Measurements from ENCODE around the gene SLC38A8. TPM values are rescaled to one million over a fixed set of nuclear protein-coding genes. Genes with fewer than 3 reads are reported as not detected.

SLC38A8 gene
- polyA plus RNA-seq, 2 of the 4 experiments (the other 2 are of a cell fraction) = not detected

DNA sequence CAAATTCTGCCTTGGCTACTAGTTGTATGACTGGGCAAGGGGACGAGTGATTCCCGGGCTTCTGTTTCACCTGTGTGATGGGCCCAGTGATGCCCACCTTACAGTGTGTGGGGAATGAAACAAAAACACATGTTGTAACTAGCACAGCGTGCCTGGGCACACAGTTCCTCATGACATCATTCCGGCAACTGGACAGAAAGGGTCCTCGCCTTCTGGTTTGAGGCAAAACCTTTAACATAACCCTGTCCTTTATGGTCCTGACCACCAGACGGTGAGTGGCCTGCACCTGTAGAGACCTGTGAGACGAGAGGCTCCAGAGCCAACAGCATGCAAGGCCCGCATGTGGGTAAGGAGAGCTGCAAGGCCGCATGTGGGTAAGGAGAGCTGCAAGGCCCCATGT is 7.7 kb upstream of the SLC38A8 start:
- ChIA-PET POLR2A (no interaction called here), CTCF (interaction anchor here (2.0 to 2.4 kb wide), 3 partner anchors 11 to 224 kb away, joined by 5 to 13 read pairs (median 6); no protein-coding TSS in a partner anchor)
- H3K4me1 ChIP-seq = no peaks in the 10 kb centered on the region
- no peak overlapping the region for H3K27ac ChIP-seq
- 91% methylated on average over 9 of the region's 9 CpGs for WGBS (ENCODE audit: missing lambda C conversion rate)
- H3K4me2 ChIP-seq = no peak overlapping the region
- H3K9me3 ChIP-seq = no peaks in the 10 kb centered on the region
- TF ChIP-seq TP53 (CRISPR knock-in tag; IDR thresholded peaks at IDR 0.05) (no peak), CBX8 (IDR thresholded peaks at IDR 0.05) (no peak), RNF2 (IDR thresholded peaks at IDR 0.05; ENCODE audit: borderline replicate concordance, low read depth) (no peak), CHD4 (IDR thresholded peaks at IDR 0.05; ENCODE audit: borderline replicate concordance) (no peak), TFCP2L1 (CRISPR knock-in tag; IDR thresholded peaks at IDR 0.05) (no peak), KDM5A (IDR thresholded peaks at IDR 0.05) (no peak), MYC (IDR thresholded peaks at IDR 0.05; ENCODE audit: borderline replicate concordance, low read length) (no peak), ZNF302 (CRISPR knock-in tag; IDR thresholded peaks at IDR 0.05) (no peak), KDM1A (IDR thresholded peaks at IDR 0.05; ENCODE audit: low read depth) (no peak), HOXB5 (CRISPR knock-in tag; IDR thresholded peaks at IDR 0.05) (no peak), GATA3 (IDR thresholded peaks at IDR 0.05; ENCODE audit: borderline replicate concordance) (no peak), MAZ (IDR thresholded peaks at IDR 0.05; ENCODE audit: borderline replicate concordance, low read depth, low read length) (no peak), ESRRA (IDR thresholded peaks at IDR 0.05; ENCODE audit: borderline replicate concordance, low read length) (no peak)
- TF ChIP-seq, protein P1, sequence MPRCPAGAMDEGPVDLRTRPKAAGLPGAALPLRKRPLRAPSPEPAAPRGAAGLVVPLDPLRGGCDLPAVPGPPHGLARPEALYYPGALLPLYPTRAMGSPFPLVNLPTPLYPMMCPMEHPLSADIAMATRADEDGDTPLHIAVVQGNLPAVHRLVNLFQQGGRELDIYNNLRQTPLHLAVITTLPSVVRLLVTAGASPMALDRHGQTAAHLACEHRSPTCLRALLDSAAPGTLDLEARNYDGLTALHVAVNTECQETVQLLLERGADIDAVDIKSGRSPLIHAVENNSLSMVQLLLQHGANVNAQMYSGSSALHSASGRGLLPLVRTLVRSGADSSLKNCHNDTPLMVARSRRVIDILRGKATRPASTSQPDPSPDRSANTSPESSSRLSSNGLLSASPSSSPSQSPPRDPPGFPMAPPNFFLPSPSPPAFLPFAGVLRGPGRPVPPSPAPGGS (IDR thresholded peaks at IDR 0.05) = no peak
- TF ChIP-seq, protein P2, sequence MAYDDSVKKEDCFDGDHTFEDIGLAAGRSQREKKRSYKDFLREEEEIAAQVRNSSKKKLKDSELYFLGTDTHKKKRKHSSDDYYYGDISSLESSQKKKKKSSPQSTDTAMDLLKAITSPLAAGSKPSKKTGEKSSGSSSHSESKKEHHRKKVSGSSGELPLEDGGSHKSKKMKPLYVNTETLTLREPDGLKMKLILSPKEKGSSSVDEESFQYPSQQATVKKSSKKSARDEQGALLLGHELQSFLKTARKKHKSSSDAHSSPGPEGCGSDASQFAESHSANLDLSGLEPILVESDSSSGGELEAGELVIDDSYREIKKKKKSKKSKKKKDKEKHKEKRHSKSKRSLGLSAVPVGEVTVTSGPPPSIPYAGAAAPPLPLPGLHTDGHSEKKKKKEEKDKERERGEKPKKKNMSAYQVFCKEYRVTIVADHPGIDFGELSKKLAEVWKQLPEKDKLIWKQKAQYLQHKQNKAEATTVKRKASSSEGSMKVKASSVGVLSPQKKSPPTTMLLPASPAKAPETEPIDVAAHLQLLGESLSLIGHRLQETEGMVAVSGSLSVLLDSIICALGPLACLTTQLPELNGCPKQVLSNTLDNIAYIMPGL (CRISPR knock-in tag; IDR thresholded peaks at IDR 0.05; ENCODE audit: borderline replicate concordance) = no peak
- TF ChIP-seq, protein P3, sequence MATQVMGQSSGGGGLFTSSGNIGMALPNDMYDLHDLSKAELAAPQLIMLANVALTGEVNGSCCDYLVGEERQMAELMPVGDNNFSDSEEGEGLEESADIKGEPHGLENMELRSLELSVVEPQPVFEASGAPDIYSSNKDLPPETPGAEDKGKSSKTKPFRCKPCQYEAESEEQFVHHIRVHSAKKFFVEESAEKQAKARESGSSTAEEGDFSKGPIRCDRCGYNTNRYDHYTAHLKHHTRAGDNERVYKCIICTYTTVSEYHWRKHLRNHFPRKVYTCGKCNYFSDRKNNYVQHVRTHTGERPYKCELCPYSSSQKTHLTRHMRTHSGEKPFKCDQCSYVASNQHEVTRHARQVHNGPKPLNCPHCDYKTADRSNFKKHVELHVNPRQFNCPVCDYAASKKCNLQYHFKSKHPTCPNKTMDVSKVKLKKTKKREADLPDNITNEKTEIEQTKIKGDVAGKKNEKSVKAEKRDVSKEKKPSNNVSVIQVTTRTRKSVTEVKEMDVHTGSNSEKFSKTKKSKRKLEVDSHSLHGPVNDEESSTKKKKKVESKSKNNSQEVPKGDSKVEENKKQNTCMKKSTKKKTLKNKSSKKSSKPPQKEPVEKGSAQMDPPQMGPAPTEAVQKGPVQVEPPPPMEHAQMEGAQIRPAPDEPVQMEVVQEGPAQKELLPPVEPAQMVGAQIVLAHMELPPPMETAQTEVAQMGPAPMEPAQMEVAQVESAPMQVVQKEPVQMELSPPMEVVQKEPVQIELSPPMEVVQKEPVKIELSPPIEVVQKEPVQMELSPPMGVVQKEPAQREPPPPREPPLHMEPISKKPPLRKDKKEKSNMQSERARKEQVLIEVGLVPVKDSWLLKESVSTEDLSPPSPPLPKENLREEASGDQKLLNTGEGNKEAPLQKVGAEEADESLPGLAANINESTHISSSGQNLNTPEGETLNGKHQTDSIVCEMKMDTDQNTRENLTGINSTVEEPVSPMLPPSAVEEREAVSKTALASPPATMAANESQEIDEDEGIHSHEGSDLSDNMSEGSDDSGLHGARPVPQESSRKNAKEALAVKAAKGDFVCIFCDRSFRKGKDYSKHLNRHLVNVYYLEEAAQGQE (IDR thresholded peaks at IDR 0.05) = no peak
- TF ChIP-seq, protein P4, sequence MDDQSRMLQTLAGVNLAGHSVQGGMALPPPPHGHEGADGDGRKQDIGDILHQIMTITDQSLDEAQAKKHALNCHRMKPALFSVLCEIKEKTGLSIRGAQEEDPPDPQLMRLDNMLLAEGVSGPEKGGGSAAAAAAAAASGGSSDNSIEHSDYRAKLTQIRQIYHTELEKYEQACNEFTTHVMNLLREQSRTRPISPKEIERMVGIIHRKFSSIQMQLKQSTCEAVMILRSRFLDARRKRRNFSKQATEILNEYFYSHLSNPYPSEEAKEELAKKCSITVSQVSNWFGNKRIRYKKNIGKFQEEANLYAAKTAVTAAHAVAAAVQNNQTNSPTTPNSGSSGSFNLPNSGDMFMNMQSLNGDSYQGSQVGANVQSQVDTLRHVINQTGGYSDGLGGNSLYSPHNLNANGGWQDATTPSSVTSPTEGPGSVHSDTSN (IDR thresholded peaks at IDR 0.05) = no peak
- H3K4me3 ChIP-seq = no peak overlapping the region
- ATAC-seq (no peak), FAIRE-seq (no peak), DNase-seq (ENCODE audit: low read depth in 1 of 2, low spot score in 1 of 2) (no peak)

DNA sequence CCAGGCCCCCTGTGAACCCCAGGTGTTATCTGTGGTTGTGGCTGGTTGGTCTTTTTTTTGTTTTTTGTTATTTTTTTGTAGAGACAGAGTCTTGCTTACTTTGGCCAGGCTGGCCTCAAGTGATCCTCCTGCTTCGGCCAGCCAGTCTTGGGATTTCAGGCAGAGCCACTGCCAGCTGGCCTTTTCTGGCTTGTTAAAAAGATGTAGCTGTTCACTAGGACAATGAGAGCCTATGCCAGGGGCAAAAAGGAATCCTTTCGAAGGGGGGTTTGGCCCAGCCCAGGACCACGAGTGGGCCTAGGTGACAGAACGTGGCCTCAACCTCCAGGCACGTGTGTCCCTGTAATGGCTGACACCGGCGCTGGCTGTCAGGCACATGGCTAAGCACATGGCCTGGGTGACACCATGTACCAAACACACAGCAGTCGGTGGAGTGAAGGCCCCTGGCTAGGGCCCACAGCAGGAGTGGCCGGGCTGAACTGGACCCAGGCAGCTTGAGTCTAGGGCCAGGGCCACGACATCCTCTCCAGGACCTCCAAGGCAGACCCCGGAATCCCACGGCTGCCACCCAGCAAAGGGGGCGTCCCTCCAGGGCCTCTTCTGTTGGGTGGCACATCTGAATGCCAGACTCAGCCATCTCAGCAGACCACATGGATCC is 6.9 kb upstream of the SLC38A8 start:
- Histone ChIP-seq H3K27ac (no peak overlapping the region), H3K4me2 (no peak overlapping the region), H3K4me1 (no peaks in the 10 kb centered on the region), H3K4me3 (no peak overlapping the region), H3K9me3 (no peaks in the 10 kb centered on the region)
- ATAC-seq (no peak), DNase-seq (ENCODE audit: low read depth in 1 of 2, low spot score in 1 of 2) (no peak), FAIRE-seq (no peak)
- 88% methylated on average over 13 of the region's 13 CpGs for WGBS (ENCODE audit: missing lambda C conversion rate)
- no peak for TF ChIP-seq FOSL2 (IDR thresholded peaks at IDR 0.05)
- TF ChIP-seq FOSL2 (CRISPR knock-in tag; IDR thresholded peaks at IDR 0.05) = no peak
- no peak for TF ChIP-seq NPAS2 (CRISPR knock-in tag; IDR thresholded peaks at IDR 0.05; ENCODE audit: borderline replicate concordance)
- TF ChIP-seq CHD4 (IDR thresholded peaks at IDR 0.05; ENCODE audit: borderline replicate concordance) = no peak
- TF ChIP-seq, protein P1 (IDR thresholded peaks at IDR 0.05) = no peak
- TF ChIP-seq GATA3 (IDR thresholded peaks at IDR 0.05; ENCODE audit: borderline replicate concordance) = no peak
- TF ChIP-seq BHLHE40 (IDR thresholded peaks at IDR 0.05; ENCODE audit: low read depth, low read length) = no peak
- TF ChIP-seq HDAC2 (IDR thresholded peaks at IDR 0.05) = no peak
- no peak for TF ChIP-seq MAFK (IDR thresholded peaks at IDR 0.05; ENCODE audit: partially characterized antibody)
- TF ChIP-seq CEBPB (IDR thresholded peaks at IDR 0.05) = no peak
- no peak for TF ChIP-seq EHF (CRISPR knock-in tag; IDR thresholded peaks at IDR 0.05)
- no peak for TF ChIP-seq EP300 (IDR thresholded peaks at IDR 0.05)
- no peak for TF ChIP-seq FOXS1 (CRISPR knock-in tag; IDR thresholded peaks at IDR 0.05)
- ChIA-PET CTCF (interaction anchor here (1.4 to 1.8 kb wide), 2 partner anchors 93 to 96 kb away, joined by 4 to 7 read pairs; partner anchors contain the start of gene OSGIN1), POLR2A (no interaction called here)
